GM11168 (cell line): Measurements from ENCODE around the gene PROKR1.

Source experiments
- in situ Hi-C: fragments of 300-500 bp; cut with MboI; formaldehyde crosslinking; loops from one replicate; pipeline ENCODE4 v1.12.0; 2022; ENCODE audit warnings: low sequenced_read_pairs; ENCODE audit not compliant: unreplicated experiment

Gene PROKR1

DNA sequence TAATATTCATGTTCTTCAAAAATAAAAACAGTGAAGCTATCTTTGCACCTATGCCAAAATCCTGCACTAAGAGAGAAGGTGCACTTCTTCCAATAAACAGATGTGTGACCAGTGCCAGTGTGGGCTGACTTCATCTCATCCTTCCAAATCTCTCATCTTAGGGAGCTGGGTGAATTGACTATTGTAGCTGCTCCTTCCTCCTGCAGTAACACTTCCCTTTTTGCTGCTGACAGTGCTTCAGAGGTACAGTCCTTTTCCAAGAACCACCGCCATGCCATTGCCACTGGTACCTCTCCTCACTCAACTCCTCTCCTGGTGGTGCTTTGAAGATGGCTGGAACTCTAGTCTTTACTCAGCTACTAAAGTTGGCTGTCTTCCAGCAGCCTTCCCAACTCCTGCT is 49.1 kb downstream of the PROKR1 start:
- in situ Hi-C loops: no loop called here

DNA sequence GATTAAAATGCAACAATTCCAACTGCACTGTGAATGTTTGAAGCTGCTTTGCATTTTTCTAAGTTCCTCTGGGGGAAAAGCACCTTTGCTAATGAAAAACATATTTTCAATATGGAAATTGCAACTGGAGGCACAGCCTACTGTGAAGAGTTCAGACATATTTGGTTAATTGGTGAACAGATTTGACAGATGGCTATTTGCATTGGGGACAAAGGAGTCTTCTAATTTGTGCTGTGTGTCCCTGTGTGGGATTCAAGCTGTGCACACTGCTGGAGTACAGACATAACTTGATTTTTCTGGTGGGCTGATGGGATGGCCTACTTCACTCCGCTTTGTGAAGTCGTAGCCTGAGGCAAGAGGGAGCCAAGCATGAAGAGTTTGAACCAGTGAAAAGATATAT is 50.6 kb downstream of the PROKR1 start:
- in situ Hi-C loops: no loop called here

DNA sequence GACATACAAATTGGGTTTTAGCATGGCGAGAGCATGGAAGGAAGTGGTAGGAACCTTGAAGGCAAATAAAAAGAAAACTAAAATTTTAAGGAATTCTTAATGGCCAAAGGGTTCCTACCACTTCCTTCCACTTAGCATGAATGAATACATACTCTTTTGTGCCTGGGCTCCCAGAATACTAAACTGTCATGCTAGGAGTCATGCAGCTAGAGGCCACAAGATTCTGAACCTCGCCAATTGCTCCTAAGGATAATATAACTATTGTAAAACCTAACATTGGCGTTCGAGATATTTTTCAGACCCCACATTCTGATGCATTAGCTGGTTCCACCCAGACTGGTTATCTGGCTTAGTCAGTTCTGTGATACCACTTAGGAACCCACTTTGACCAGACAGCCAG is 52.6 kb downstream of the PROKR1 start:
- in situ Hi-C loops: no loop called here

DNA sequence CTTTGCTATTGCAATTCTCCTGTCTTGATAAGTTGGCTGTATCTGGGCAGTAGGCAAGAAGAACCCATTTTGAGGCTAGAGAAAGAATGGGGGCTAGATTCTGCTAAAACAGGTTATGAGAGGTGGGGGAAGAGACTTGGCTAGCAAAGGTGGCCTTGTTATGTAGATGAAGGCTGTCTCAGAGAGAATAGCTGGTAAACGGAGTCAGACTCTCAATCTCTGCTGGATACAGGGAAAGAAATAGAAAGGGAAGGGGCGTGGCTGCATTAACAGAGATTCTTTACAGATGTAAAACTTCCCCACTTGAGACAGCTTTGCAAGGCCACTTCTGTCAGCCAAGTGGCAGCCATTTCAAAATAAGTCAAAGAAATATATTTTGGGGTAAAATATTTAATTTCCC is 53.2 kb downstream of the PROKR1 start:
- in situ Hi-C loops: no loop called here

DNA sequence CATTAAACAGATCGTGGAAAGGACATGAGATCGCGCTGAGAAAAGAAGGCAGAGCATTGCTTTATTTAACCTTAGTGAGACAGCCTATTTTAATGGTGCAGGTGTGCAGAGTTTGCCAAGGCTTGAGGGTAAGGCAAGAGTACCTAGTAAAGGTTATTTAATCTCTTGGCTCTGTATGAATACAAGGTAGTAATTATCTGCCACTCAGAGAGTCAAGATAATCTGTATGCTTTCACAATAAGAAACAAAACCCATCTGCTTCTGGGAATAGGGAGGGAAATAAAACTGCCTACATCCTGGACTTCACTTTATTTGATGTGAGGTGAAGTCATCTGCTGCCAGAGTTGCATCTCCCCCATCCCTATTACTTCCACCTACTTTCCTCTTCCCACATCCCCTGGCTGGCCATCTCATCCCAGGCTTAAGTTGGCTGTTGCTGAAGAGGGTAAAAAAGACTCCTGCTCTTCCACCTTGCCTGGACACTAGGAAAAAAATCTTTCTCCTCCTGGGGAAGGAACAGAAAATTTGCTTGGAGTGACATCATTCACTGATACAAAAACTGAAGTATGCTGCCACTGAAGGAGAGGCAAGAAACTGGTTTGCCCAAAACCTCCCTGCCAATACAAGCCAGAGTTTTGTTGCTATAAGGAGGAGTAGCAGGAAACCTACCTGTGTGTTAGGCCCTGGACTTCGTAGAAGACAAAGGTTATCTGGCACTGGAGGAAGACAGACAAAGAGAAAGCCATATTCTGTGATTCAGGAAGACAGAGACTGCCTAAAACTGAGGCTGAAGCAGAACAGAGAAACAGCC is 55.4 kb downstream of the PROKR1 start:
- in situ Hi-C loops: no loop called here

DNA sequence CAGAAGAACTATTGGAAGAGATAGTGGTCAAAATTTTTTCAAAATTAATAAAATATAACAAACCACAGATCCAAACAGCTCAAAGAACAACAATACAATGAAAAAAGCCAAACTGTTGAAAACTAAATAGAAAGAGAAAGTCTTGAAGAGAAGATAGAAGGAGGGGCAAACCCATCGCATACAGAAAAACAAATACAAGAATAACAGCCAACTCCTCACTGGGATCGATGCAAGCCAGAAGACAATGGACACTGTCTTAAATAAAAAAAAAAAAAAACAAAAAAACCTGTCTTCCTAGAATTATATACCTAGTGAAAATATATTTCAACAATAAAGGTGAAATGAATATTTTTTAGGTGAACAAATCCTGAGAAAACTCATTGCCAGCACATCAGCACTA is 57.2 kb downstream of the PROKR1 start:
- in situ Hi-C loops: loop anchor here (25.0 kb wide), 1 partner anchor 213 kb away; no protein-coding TSS in a partner anchor

DNA sequence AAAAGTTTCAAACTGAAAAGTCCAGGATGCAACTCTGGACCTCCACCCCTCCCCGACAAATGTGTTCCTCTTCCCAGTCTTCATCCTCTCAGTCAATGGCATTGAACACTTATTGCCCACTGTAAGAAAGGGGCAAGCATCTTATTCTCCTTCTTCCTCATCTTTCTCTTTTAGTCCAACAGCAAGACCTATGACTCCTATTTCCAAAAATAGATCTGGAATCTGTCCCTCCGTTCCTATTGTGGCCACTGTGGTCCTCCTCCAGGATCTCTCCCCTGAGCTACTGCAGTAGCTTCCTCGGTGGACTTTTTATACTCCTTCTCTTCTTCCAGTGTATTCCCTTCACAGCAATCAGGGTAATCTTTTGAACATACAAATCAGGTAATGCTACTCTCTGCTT is 63.3 kb downstream of the PROKR1 start:
- in situ Hi-C loops: loop anchor here (25.0 kb wide), 1 partner anchor 219 kb away; no protein-coding TSS in a partner anchor
